ENCODE measurements around the gene SH3BP5.

The SH3BP5 gene

DNA sequence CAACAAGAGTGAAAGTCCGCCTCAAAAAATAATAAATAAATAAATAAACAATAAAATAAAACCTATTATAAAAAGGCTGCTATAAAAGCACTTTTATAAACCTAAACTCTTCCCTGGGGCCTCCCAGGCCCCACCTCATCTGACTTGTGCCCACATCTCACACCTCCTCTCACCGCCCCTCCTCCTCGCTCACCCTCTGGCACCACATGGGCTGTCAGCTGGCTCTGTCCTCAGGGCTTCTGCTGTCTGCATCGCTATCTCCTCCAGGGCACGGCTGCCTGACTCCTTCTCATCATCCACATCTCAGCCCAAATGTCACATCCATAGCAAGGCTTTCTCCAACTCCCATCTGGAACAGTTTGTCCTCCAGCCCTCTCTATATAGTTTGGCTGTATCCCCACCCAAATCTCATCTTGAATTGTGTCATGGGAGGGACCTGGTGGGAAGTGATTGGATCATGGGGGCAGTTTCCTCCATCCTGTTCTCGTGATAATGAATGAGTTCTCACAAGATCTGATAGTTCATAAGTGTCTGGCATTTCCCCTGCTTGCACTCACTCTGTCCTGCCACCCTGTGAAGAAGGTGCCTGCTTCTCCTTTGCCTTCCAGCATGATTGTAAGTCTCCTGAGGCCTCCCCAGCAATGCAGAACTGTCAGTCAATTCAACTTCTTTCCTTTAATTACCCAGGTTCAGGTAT lies 8.8 kb upstream of the SH3BP5 start:
- in situ Hi-C loops (cut with MboI; ENCODE audit: low pct_unique_long_range_greater_than_20kb, low sequenced_read_pairs, unreplicated experiment): no loop called here

DNA sequence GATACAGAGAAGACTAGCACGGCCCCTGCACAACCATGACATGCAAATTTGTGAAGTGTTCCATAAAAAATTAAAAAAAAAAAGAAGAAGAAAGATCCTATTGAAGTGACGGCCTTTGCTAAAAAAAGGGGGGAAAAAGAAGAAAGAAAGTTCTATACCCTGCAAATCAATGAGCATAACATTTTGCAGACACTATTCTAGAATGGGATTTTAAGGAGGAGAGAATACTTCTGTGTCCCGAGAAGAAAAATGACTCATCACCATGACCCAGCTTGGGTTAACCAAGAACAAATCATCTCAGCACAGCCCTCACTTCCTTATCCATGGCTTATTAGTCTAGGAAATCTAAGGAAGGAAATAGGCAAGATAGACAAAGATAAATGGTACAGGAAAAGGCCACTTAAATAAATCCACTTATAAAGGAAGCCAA lies 7.4 kb upstream of the SH3BP5 start:
- in situ Hi-C loops (cut with MboI; ENCODE audit: low pct_unique_long_range_greater_than_20kb, low sequenced_read_pairs, unreplicated experiment): loop anchor here (10.0 kb wide), 1 partner anchor 65 kb away; no protein-coding TSS in a partner anchor
- TF ChIP-seq, protein P1, sequence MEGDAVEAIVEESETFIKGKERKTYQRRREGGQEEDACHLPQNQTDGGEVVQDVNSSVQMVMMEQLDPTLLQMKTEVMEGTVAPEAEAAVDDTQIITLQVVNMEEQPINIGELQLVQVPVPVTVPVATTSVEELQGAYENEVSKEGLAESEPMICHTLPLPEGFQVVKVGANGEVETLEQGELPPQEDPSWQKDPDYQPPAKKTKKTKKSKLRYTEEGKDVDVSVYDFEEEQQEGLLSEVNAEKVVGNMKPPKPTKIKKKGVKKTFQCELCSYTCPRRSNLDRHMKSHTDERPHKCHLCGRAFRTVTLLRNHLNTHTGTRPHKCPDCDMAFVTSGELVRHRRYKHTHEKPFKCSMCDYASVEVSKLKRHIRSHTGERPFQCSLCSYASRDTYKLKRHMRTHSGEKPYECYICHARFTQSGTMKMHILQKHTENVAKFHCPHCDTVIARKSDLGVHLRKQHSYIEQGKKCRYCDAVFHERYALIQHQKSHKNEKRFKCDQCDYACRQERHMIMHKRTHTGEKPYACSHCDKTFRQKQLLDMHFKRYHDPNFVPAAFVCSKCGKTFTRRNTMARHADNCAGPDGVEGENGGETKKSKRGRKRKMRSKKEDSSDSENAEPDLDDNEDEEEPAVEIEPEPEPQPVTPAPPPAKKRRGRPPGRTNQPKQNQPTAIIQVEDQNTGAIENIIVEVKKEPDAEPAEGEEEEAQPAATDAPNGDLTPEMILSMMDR (IDR thresholded peaks at IDR 0.05; ENCODE audit: extremely low read depth, insufficient read depth, missing control alignments): no peak
- no peak for DNase-seq (ENCODE audit: low spot score)

More for the DNA sequence above, 8.8 kb upstream of the SH3BP5 start:
- no peak for DNase-seq (ENCODE audit: low spot score)
- TF ChIP-seq, protein P1 (IDR thresholded peaks at IDR 0.05; ENCODE audit: extremely low read depth, insufficient read depth, missing control alignments): no peak

DNA sequence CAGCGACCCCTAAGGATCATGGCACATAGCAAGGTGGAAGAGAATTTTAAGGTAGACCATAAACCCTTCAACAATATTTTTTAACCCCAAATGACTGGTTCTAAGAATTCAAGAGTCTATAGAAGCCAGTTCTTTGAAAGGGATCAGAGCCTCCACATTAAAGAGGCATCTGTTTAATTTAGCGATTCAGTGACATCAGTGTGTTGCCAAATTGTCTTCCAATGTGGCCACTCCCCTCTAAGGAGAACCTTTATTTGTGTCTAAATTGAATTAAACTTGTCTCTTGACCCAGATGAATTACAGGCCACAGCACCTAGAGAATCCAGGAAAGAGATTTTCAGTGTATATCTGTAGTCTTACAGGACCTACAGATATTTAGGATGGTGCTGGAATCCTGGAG lies 6.6 kb upstream of the SH3BP5 start:
- in situ Hi-C loops (cut with MboI; ENCODE audit: low pct_unique_long_range_greater_than_20kb, low sequenced_read_pairs, unreplicated experiment): loop anchor here (10.0 kb wide), 1 partner anchor 64 kb away; no protein-coding TSS in a partner anchor
- no peak for DNase-seq (ENCODE audit: low spot score)
- TF ChIP-seq, protein P1 (IDR thresholded peaks at IDR 0.05; ENCODE audit: extremely low read depth, insufficient read depth, missing control alignments): no peak

DNA sequence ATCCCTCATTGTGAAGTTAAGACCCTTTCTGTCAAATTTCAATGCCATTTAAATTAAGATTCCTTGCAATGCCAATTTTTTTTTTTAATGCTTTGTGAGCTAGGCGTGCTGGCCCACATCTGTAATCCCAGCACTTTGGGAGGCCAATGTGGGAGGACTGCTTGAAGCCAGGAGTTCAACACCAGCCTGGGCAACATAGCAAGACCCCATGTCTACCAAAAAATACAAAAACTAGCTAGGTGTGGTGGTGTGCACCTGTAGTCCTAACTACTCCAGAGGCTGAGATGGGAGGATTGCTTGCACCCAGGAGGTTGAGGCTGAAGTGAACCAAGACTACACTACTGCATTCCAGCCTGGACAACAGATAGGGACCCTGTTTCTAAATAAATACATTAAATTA lies 5.6 kb upstream of the SH3BP5 start:
- no peak for DNase-seq (ENCODE audit: low spot score)
- in situ Hi-C loops (cut with MboI; ENCODE audit: low pct_unique_long_range_greater_than_20kb, low sequenced_read_pairs, unreplicated experiment): loop anchor here (10.0 kb wide), 1 partner anchor 63 kb away; no protein-coding TSS in a partner anchor
- TF ChIP-seq, protein P1 (IDR thresholded peaks at IDR 0.05; ENCODE audit: extremely low read depth, insufficient read depth, missing control alignments): no peak

DNA sequence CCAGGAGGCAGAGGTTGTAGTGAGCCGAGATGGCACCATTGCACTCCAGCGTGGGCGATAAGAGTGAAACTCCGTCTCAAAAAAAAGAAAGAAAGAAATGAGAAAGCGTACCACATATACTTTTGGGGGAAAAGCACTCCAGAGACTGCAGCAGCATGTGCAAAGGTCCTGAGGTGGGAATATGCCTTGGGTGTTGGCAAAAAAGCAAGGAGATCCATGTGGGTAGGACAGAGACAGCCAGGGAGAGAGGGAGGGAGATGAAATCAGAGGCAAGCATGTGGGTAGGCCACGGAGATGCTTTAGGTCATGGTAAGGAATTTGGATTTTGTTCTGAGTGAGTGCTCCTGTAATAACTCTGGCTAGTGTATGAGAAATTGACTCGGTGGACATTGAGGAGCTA lies 3.7 kb upstream of the SH3BP5 start:
- in situ Hi-C loops (cut with MboI; ENCODE audit: low pct_unique_long_range_greater_than_20kb, low sequenced_read_pairs, unreplicated experiment): loop anchor here (10.0 kb wide), 1 partner anchor 61 kb away; no protein-coding TSS in a partner anchor
- DNase-seq (ENCODE audit: low spot score): no peak
- TF ChIP-seq, protein P1 (IDR thresholded peaks at IDR 0.05; ENCODE audit: extremely low read depth, insufficient read depth, missing control alignments): no peak

DNA sequence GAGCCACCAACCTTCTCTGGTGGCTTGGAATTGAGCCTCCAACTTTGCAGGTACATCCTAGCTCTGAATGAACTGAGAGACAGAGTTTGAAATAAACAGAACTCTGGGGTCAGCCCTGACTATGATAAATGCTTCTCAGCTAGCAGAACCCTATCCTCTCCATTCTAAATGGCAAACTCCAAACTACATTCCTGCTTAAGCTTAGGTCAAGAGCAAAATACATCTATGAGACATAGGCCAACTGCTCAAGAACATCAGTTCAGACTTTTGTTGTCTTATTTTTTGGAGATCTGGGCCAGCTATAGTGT lies 1.5 kb upstream of the SH3BP5 start:
- in situ Hi-C loops (cut with MboI; ENCODE audit: low pct_unique_long_range_greater_than_20kb, low sequenced_read_pairs, unreplicated experiment): loop anchor here (10.0 kb wide), 1 partner anchor 59 kb away; no protein-coding TSS in a partner anchor
- no peak for DNase-seq (ENCODE audit: low spot score)

More for the DNA sequence above, 1.5 kb upstream of the SH3BP5 start:
- TF ChIP-seq, protein P1 (IDR thresholded peaks at IDR 0.05; ENCODE audit: extremely low read depth, insufficient read depth, missing control alignments): no peak
